SU-DHL-6 (cell line): Measurements from ENCODE around the gene ZNF682.

Experiments
- H2AFZ ChIP-seq: fragments of 200-600 bp; sonication (generic); 2 replicates; pipeline ENCODE4 v1.6.1; 2014; ENCODE audit warnings: low read depth, mild to moderate bottlenecking, moderate library complexity, mixed read lengths, antibody characterized with exemption, low read length; ENCODE audit not compliant: severe bottlenecking
- H3F3A ChIP-seq: fragments of 200-600 bp; shearing (Covaris generic); 2 replicates; pipeline ENCODE4 v1.6.0; 2016; ENCODE audit warnings: antibody characterized with exemption, mild to moderate bottlenecking; ENCODE audit not compliant: insufficient read depth
- H3K27ac ChIP-seq: fragments of 200-600 bp; sonication (generic); 2 replicates; pipeline ENCODE4 v1.5.1; 2016; ENCODE audit warnings: low read depth, mild to moderate bottlenecking, low read length, moderate library complexity, mixed read lengths
- H3K27me3 ChIP-seq: fragments of 200-600 bp; sonication (generic), shearing (Covaris generic); 2 replicates; pipeline ENCODE4 v1.6.0; 2014; ENCODE audit warnings: mild to moderate bottlenecking, low read length
- H3K36me3 ChIP-seq: fragments of 200-600 bp; sonication (generic); 2 replicates; pipeline ENCODE4 v1.6.1; 2014; ENCODE audit warnings: mild to moderate bottlenecking, low read length, mixed read lengths
- H3K4me2 ChIP-seq: fragments of 300-600, 200-600 bp; shearing (Covaris generic), sonication (generic); 2 replicates; pipeline ENCODE4 v1.6.0; 2014; ENCODE audit warnings: low read length, low read depth, mild to moderate bottlenecking; ENCODE audit not compliant: poor library complexity, severe bottlenecking
- H3K4me3 ChIP-seq: fragments of 200-600 bp; sonication (generic); 2 replicates; pipeline ENCODE4 v1.5.1; 2014; ENCODE audit warnings: antibody characterized with exemption, low read length, mild to moderate bottlenecking, mixed read lengths; ENCODE audit not compliant: insufficient read depth, poor library complexity, severe bottlenecking
- H3K79me2 ChIP-seq: fragments of 200-600 bp; sonication (generic); 2 replicates; pipeline ENCODE4 v1.6.1; 2014; ENCODE audit warnings: mild to moderate bottlenecking, low read length, moderate library complexity; ENCODE audit not compliant: insufficient read depth
- H3K9ac ChIP-seq: fragments of 200-600 bp; sonication (generic); 2 replicates; pipeline ENCODE4 v1.7.0; 2014; ENCODE audit warnings: mild to moderate bottlenecking, low read length
- H3K9me2 ChIP-seq: fragments of 200-600 bp; sonication (generic); replicated peaks from 2 replicates; pipeline ENCODE4 v1.6.1; 2014; ENCODE audit warnings: low read length; ENCODE audit not compliant: insufficient read depth
- H3K9me3 ChIP-seq: fragments of 200-600 bp; sonication (generic); 2 replicates; pipeline ENCODE4 v1.6.1; 2014; ENCODE audit warnings: low read length, mixed read lengths; ENCODE audit not compliant: insufficient read depth
- H4K20me1 ChIP-seq: fragments of 200-600 bp; sonication (generic); 2 replicates; pipeline ENCODE4 v1.6.1; 2014; ENCODE audit warnings: low read depth, mild to moderate bottlenecking, antibody characterized with exemption, low read length, moderate library complexity, mixed read lengths
- CTCF ChIP-seq: fragments of 200-600 bp; sonication (generic); IDR thresholded peaks from one replicate; pipeline ENCODE4 v1.5.1; 2017; ENCODE audit warnings: antibody characterized with exemption, mild to moderate bottlenecking, low read length, moderate library complexity; ENCODE audit not compliant: insufficient read depth, poor library complexity, severe bottlenecking
- EZH2phosphoT487 ChIP-seq: fragments of 200-600 bp; sonication (generic), shearing (Covaris generic); conservative IDR thresholded peaks from 2 replicates; pipeline ENCODE4 v1.6.1; 2018; ENCODE audit warnings: mild to moderate bottlenecking, antibody characterized with exemption, low read length, moderate library complexity, mixed read lengths

Gene ZNF682

GRCh38 chr19:19955208-19955607, 84.1 kb downstream of the ZNF682 start:
- H2AFZ ChIP-seq = no peak overlapping the region
- no peak overlapping the region for H3K4me2 ChIP-seq
- TF ChIP-seq CTCF (no peak), EZH2phosphoT487 (no peak)
- no peak overlapping the region for H3K9ac ChIP-seq
- H3K27me3 ChIP-seq = no peaks in the 10 kb centered on the region
- H3K27ac ChIP-seq = no peak overlapping the region
- H3K9me2 ChIP-seq = no peaks in the 10 kb centered on the region
- H3K9me3 ChIP-seq = no peaks in the 10 kb centered on the region
- no peaks in the 10 kb centered on the region for H3K36me3 ChIP-seq
- H3F3A ChIP-seq = no peaks in the 10 kb centered on the region
- H4K20me1 ChIP-seq = no peaks in the 10 kb centered on the region
- H3K79me2 ChIP-seq = no peaks in the 10 kb centered on the region
- no peak overlapping the region for H3K4me3 ChIP-seq
